ENCODE data around the gene EPHB6.

Gene EPHB6

GRCh38 chr7:142863891-142864685 lies 9.2 kb downstream of the EPHB6 start:
- DNase-seq: no peak
- Mint-ChIP-seq H3K9me3 (no peaks in the 10 kb centered on the region), H3K27ac (no peak overlapping the region), H3K4me3 (no peak overlapping the region), H3K4me1 (ENCODE audit: low read depth in 2 of 2) (peaks cover 0 to 2% of the 10 kb centered on the region in 2 donors), H3K27me3 (no peaks in the 10 kb centered on the region), H3K36me3 (ENCODE audit: insufficient read depth) (no peaks in the 10 kb centered on the region)
- no peak for ATAC-seq (replicated peaks)

- H3K4me3 Mint-ChIP-seq: no peak overlapping the region
- no peaks in the 10 kb centered on the region for H3K9me3 Mint-ChIP-seq
- no peak for DNase-seq
- no peak for ATAC-seq (replicated peaks)
- H3K36me3 Mint-ChIP-seq (ENCODE audit: insufficient read depth): no peaks in the 10 kb centered on the region
- H3K27me3 Mint-ChIP-seq: no peaks in the 10 kb centered on the region
- peaks cover 0 to 2% of the 10 kb centered on the region in 2 donors for H3K4me1 Mint-ChIP-seq (ENCODE audit: low read depth in 2 of 2)
- no peak overlapping the region for H3K27ac Mint-ChIP-seq
These were observed 10.3 kb downstream of the EPHB6 start for GRCh38 chr7:142864980-142865747.

GRCh38 chr7:142865766-142866165 lies 10.9 kb downstream of the EPHB6 start:
- Mint-ChIP-seq H3K27ac (no peak overlapping the region), H3K4me3 (no peak overlapping the region), H3K27me3 (no peaks in the 10 kb centered on the region), H3K36me3 (ENCODE audit: insufficient read depth) (no peaks in the 10 kb centered on the region), H3K9me3 (no peaks in the 10 kb centered on the region), H3K4me1 (ENCODE audit: low read depth in 2 of 2) (peaks cover 0 to 2% of the 10 kb centered on the region in 2 donors)
- no peak for ATAC-seq (replicated peaks)
- DNase-seq: no peak

GRCh38 chr7:142866361-142867096 lies 11.7 kb downstream of the EPHB6 start:
- H3K4me1 Mint-ChIP-seq (ENCODE audit: low read depth in 2 of 2): peaks cover 0 to 2% of the 10 kb centered on the region in 2 donors
- no peak overlapping the region for H3K4me3 Mint-ChIP-seq
- DNase-seq (no peak), ATAC-seq (replicated peaks) (no peak)
- H3K27ac Mint-ChIP-seq: no peak overlapping the region
- H3K27me3 Mint-ChIP-seq: no peaks in the 10 kb centered on the region
- no peaks in the 10 kb centered on the region for H3K36me3 Mint-ChIP-seq (ENCODE audit: insufficient read depth)
- H3K9me3 Mint-ChIP-seq: no peaks in the 10 kb centered on the region

GRCh38 chr7:142867097-142867378 lies 12.2 kb downstream of the EPHB6 start:
- Mint-ChIP-seq H3K27ac (no peak overlapping the region), H3K9me3 (no peaks in the 10 kb centered on the region), H3K36me3 (ENCODE audit: insufficient read depth) (no peaks in the 10 kb centered on the region), H3K27me3 (no peaks in the 10 kb centered on the region), H3K4me1 (ENCODE audit: low read depth in 2 of 2) (peaks cover 0 to 2% of the 10 kb centered on the region in 2 donors), H3K4me3 (no peak overlapping the region)
- DNase-seq (no peak), ATAC-seq (replicated peaks) (no peak)

GRCh38 chr7:142867398-142868187 lies 12.7 kb downstream of the EPHB6 start:
- peaks cover 0 to 2% of the 10 kb centered on the region in 2 donors for H3K4me1 Mint-ChIP-seq (ENCODE audit: low read depth in 2 of 2)
- H3K27me3 Mint-ChIP-seq: no peaks in the 10 kb centered on the region
- no peak overlapping the region for H3K4me3 Mint-ChIP-seq
- H3K36me3 Mint-ChIP-seq (ENCODE audit: insufficient read depth): no peaks in the 10 kb centered on the region
- DNase-seq (no peak), ATAC-seq (replicated peaks) (no peak)
- H3K27ac Mint-ChIP-seq: no peak overlapping the region
- no peaks in the 10 kb centered on the region for H3K9me3 Mint-ChIP-seq

- DNase-seq: no peak
- no peaks in the 10 kb centered on the region for H3K36me3 Mint-ChIP-seq (ENCODE audit: insufficient read depth)
- H3K4me1 Mint-ChIP-seq (ENCODE audit: low read depth in 2 of 2): peaks cover 0 to 3% of the 10 kb centered on the region in 2 donors
- no peak overlapping the region for H3K4me3 Mint-ChIP-seq
- ATAC-seq (replicated peaks): no peak
- no peaks in the 10 kb centered on the region for H3K9me3 Mint-ChIP-seq
- H3K27me3 Mint-ChIP-seq: no peaks in the 10 kb centered on the region
- H3K27ac Mint-ChIP-seq: no peak overlapping the region
These were observed 13.5 kb downstream of the EPHB6 start for GRCh38 chr7:142868188-142868985.

GRCh38 chr7:142868986-142869415 lies 14.1 kb downstream of the EPHB6 start:
- no peaks in the 10 kb centered on the region for H3K36me3 Mint-ChIP-seq (ENCODE audit: insufficient read depth)
- H3K9me3 Mint-ChIP-seq: no peaks in the 10 kb centered on the region
- H3K27me3 Mint-ChIP-seq: no peaks in the 10 kb centered on the region
- H3K27ac Mint-ChIP-seq: no peak overlapping the region
- peaks cover 0 to 4% of the 10 kb centered on the region in 2 donors for H3K4me1 Mint-ChIP-seq (ENCODE audit: low read depth in 2 of 2)
- no peak for ATAC-seq (replicated peaks)
- no peak overlapping the region for H3K4me3 Mint-ChIP-seq
- DNase-seq: no peak

GRCh38 chr7:142869434-142869833 lies 14.6 kb downstream of the EPHB6 start:
- Mint-ChIP-seq H3K9me3 (no peaks in the 10 kb centered on the region), H3K27ac (no peak overlapping the region), H3K4me1 (ENCODE audit: low read depth in 2 of 2) (peaks cover 0 to 4% of the 10 kb centered on the region in 2 donors), H3K36me3 (ENCODE audit: insufficient read depth) (no peaks in the 10 kb centered on the region), H3K27me3 (no peaks in the 10 kb centered on the region), H3K4me3 (no peak overlapping the region)
- DNase-seq: no peak
- ATAC-seq (replicated peaks): no peak

GRCh38 chr7:142870147-142870559 lies 15.3 kb downstream of the EPHB6 start:
- no peaks in the 10 kb centered on the region for H3K36me3 Mint-ChIP-seq (ENCODE audit: insufficient read depth)
- peaks cover 0 to 4% of the 10 kb centered on the region in 2 donors for H3K4me1 Mint-ChIP-seq (ENCODE audit: low read depth in 2 of 2)
- H3K27me3 Mint-ChIP-seq: peaks cover 0 to 6% of the 10 kb centered on the region in 2 donors
- H3K9me3 Mint-ChIP-seq: no peaks in the 10 kb centered on the region
- no peak for DNase-seq
- no peak overlapping the region for H3K4me3 Mint-ChIP-seq
- H3K27ac Mint-ChIP-seq: no peak overlapping the region
- ATAC-seq (replicated peaks): no peak

GRCh38 chr7:142870566-142871259 lies 15.8 kb downstream of the EPHB6 start:
- no peaks in the 10 kb centered on the region for H3K9me3 Mint-ChIP-seq
- H3K27me3 Mint-ChIP-seq: peaks cover under 1 to 11% of the 10 kb centered on the region in 2 donors
- peaks cover 0 to 4% of the 10 kb centered on the region in 2 donors for H3K4me1 Mint-ChIP-seq (ENCODE audit: low read depth in 2 of 2)
- H3K36me3 Mint-ChIP-seq (ENCODE audit: insufficient read depth): no peaks in the 10 kb centered on the region
- no peak overlapping the region for H3K4me3 Mint-ChIP-seq
- DNase-seq (no peak), ATAC-seq (replicated peaks) (no peak)
- H3K27ac Mint-ChIP-seq: no peak overlapping the region
